Measurements from ENCODE around the gene TRMU.

- TF ChIP-seq CTCF (conservative IDR thresholded peaks at IDR 0.05; ENCODE audit: low read depth, low read length) (no peak), RAD21 (IDR thresholded peaks at IDR 0.05; ENCODE audit: low read length) (no peak), POLR2A (IDR thresholded peaks at IDR 0.05; ENCODE audit: low read depth, low read length) (no peak), MAFK (IDR thresholded peaks at IDR 0.05; ENCODE audit: low read depth, low read length) (no peak), CEBPB (IDR thresholded peaks at IDR 0.05; ENCODE audit: low read depth, low read length) (no peak), MXI1 (IDR thresholded peaks at IDR 0.05; ENCODE audit: borderline replicate concordance, low read depth, low read length) (no peak), SMC3 (IDR thresholded peaks at IDR 0.05; ENCODE audit: low read depth, low read length) (no peak), RFX5 (IDR thresholded peaks at IDR 0.05; ENCODE audit: low read depth, low read length) (no peak), RCOR1 (IDR thresholded peaks at IDR 0.05; ENCODE audit: insufficient replicate concordance, low read length) (no peak)
- TF ChIP-seq, protein P1, sequence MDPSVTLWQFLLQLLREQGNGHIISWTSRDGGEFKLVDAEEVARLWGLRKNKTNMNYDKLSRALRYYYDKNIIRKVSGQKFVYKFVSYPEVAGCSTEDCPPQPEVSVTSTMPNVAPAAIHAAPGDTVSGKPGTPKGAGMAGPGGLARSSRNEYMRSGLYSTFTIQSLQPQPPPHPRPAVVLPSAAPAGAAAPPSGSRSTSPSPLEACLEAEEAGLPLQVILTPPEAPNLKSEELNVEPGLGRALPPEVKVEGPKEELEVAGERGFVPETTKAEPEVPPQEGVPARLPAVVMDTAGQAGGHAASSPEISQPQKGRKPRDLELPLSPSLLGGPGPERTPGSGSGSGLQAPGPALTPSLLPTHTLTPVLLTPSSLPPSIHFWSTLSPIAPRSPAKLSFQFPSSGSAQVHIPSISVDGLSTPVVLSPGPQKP (IDR thresholded peaks at IDR 0.05; ENCODE audit: borderline replicate concordance, low read depth, low read length) = no peak
Observed at GRCh38 chr22:46373921-46374662, 38.6 kb downstream of the TRMU start.
